Common myeloid progenitor, CD34-positive (primary cell): ENCODE results near the gene NKAP.
"Not testable (repeated sequence)": the region's sequence is repeated elsewhere in the genome, so short reads cannot be mapped to it uniquely, and the experiment has no call there.

Experiments used
- CTCF ChIA-PET: fragments of 350-600 bp; sonication (Branson Sonifier 250); formaldehyde crosslinking; loops from one replicate; lab custom pipeline; 2021; ENCODE audit warnings: antibody characterized with exemption; lab: Charles Lee
- POLR2A ChIA-PET: fragments of 350-600 bp; sonication (Branson Sonifier 250); formaldehyde crosslinking; loops from one replicate; lab custom pipeline; 2021; ENCODE audit warnings: antibody characterized with exemption; lab: Charles Lee
- DNase-seq, 3 donors: peaks; one replicate each; pipeline versions ENCODE4 v3.0.0 to v3.0.0-alpha.2; 2013
- H3K27ac ChIP-seq, 2 experiments: 1 replicate in 1 of 2; 2 replicates in 1 of 2; pipeline ENCODE4 v1.7.0; 2013; ENCODE audit warnings: inconsistent platforms in 2 of 2, low read length in 2 of 2, mild to moderate bottlenecking in 2 of 2, low read depth in 1 of 2, moderate library complexity in 1 of 2; ENCODE audit not compliant: severe bottlenecking in 2 of 2, insufficient read depth in 1 of 2, poor library complexity in 1 of 2
- H3K27me3 ChIP-seq, 5 experiments: replicated peaks in 2 of 5; 1 replicate in 3 of 5; 2 replicates in 2 of 5; pipeline versions ENCODE4 v1.6.1 to v1.7.0; 2013; ENCODE audit warnings: low read length in 4 of 5, mild to moderate bottlenecking in 2 of 5, moderate library complexity in 2 of 5, inconsistent platforms in 1 of 5; ENCODE audit not compliant: insufficient read depth in 5 of 5, control insufficient read depth in 4 of 5
- H3K36me3 ChIP-seq, 4 experiments: 1 replicate in 2 of 4; 2 replicates in 2 of 4; pipeline versions ENCODE4 v1.6.1 to v1.7.0; 2013; ENCODE audit warnings: low read length in 3 of 4, control low read depth in 1 of 4, mild to moderate bottlenecking in 1 of 4; ENCODE audit not compliant: control insufficient read depth in 4 of 4, insufficient read depth in 4 of 4
- H3K4me1 ChIP-seq, 4 experiments: 1 replicate in 3 of 4; 2 replicates in 1 of 4; pipeline versions ENCODE4 v1.6.1 to v1.7.1; 2013; ENCODE audit warnings: low read length in 3 of 4, mild to moderate bottlenecking in 3 of 4, control low read depth in 1 of 4, inconsistent platforms in 1 of 4, moderate library complexity in 1 of 4; ENCODE audit not compliant: control insufficient read depth in 4 of 4, insufficient read depth in 4 of 4; ENCODE audit errors: control extremely low read depth in 1 of 4
- H3K4me3 ChIP-seq, 7 experiments: 1 replicate in 4 of 7; 2 replicates in 3 of 7; pipeline versions ENCODE4 v1.5.1 to v1.7.0; 2013; ENCODE audit warnings: mild to moderate bottlenecking in 7 of 7, low read length in 6 of 7, moderate library complexity in 6 of 7, inconsistent platforms in 2 of 7, low read depth in 2 of 7, control low read depth in 1 of 7; ENCODE audit not compliant: insufficient read depth in 4 of 7, control insufficient read depth in 1 of 7; ENCODE audit errors: extremely low read depth in 1 of 7
- H3K9me3 ChIP-seq, 5 experiments: 1 replicate in 4 of 5; 2 replicates in 1 of 5; pipeline versions ENCODE4 v1.6.1 to v1.7.1; 2013; ENCODE audit warnings: low read length in 4 of 5, mild to moderate bottlenecking in 2 of 5, inconsistent platforms in 1 of 5, low read depth in 1 of 5, moderate library complexity in 1 of 5; ENCODE audit not compliant: control insufficient read depth in 4 of 5, insufficient read depth in 2 of 5; ENCODE audit errors: control extremely low read depth in 1 of 5
- WGBS: methylation state at CpG from one replicate; pipeline ENCODE4 v1.1.5; 2013; ENCODE audit not compliant: insufficient coverage; 5-methylcytosine and 5-hydroxymethylcytosine counted together

Gene NKAP

GRCh38 chrX:119983494-119983893, 39.9 kb upstream of the NKAP start:
- no peak overlapping the region for H3K27ac ChIP-seq
- ChIA-PET CTCF (no interaction called here), POLR2A (no interaction called here)
- no peak overlapping the region for H3K4me3 ChIP-seq
- WGBS: no CpG with 5 or more reads among the region's 2 CpGs
- H3K4me1 ChIP-seq: no peaks in the 10 kb centered on the region
- H3K36me3 ChIP-seq: no peaks in the 10 kb centered on the region
- peaks cover 0 to 11% (median 5%) of the 10 kb centered on the region in 5 experiments for H3K27me3 ChIP-seq
- no peak for DNase-seq
- no peaks in the 10 kb centered on the region for H3K9me3 ChIP-seq

GRCh38 chrX:119982145-119982544, 38.6 kb upstream of the NKAP start:
- no peaks in the 10 kb centered on the region for H3K36me3 ChIP-seq
- H3K4me1 ChIP-seq: no peaks in the 10 kb centered on the region
- ChIA-PET CTCF (interaction anchor here (1.4 kb wide), 1 partner anchor 26 kb away, joined by 3 read pairs; no protein-coding TSS in a partner anchor), POLR2A (no interaction called here)
- H3K27me3 ChIP-seq: peaks cover 0 to 6% (median 3%) of the 10 kb centered on the region in 5 experiments
- WGBS: 71% methylated on average over 2 of the region's 3 CpGs
- no peaks in the 10 kb centered on the region for H3K9me3 ChIP-seq
- no peak overlapping the region for H3K27ac ChIP-seq
- no peak for DNase-seq
- H3K4me3 ChIP-seq: no peak overlapping the region

GRCh38 chrX:119981286-119982070, 37.9 kb upstream of the NKAP start:
- no peaks in the 10 kb centered on the region for H3K4me1 ChIP-seq
- H3K9me3 ChIP-seq: no peaks in the 10 kb centered on the region
- DNase-seq: peak in 2 of 3 donors; percentile 33 to 42
- no peak overlapping the region for H3K4me3 ChIP-seq
- ChIA-PET CTCF (interaction anchor here (0.9 to 1.5 kb wide), 5 partner anchors 10 to 232 kb away, joined by 3 to 5 read pairs (median 3); no protein-coding TSS in a partner anchor), POLR2A (no interaction called here)
- no peak overlapping the region for H3K27ac ChIP-seq
- no peaks in the 10 kb centered on the region for H3K36me3 ChIP-seq
- 36% methylated on average over 6 of the region's 15 CpGs for WGBS
- H3K27me3 ChIP-seq: peaks cover 0 to 6% (median 3%) of the 10 kb centered on the region in 5 experiments

- POLR2A ChIA-PET, H3K9me3 ChIP-seq, DNase-seq, H3K27ac ChIP-seq, H3K4me1 ChIP-seq, H3K4me3 ChIP-seq, H3K27me3 ChIP-seq, H3K36me3 ChIP-seq, CTCF ChIA-PET: not testable (repeated sequence)
- no CpG with 5 or more reads among the region's 4 CpGs for WGBS
Measured at GRCh38 chrX:119977172-119977571, 33.6 kb upstream of the NKAP start.

- DNase-seq: no peak
- Histone ChIP-seq H3K27me3 (peaks cover 0 to 3% (median 0%) of the 10 kb centered on the region in 5 experiments), H3K4me1 (no peaks in the 10 kb centered on the region), H3K27ac (no peak overlapping the region), H3K9me3 (no peaks in the 10 kb centered on the region), H3K36me3 (no peaks in the 10 kb centered on the region), H3K4me3 (no peak overlapping the region)
- POLR2A ChIA-PET: no interaction called here
- CTCF ChIA-PET: no interaction called here
- 63% methylated on average over 2 of the region's 5 CpGs for WGBS
Measured at GRCh38 chrX:119971184-119971583, 27.6 kb upstream of the NKAP start.

GRCh38 chrX:119970574-119970973, 27.0 kb upstream of the NKAP start:
- 94% methylated on average over 5 of the region's 6 CpGs for WGBS
- peaks cover 0 to 3% (median 0%) of the 10 kb centered on the region in 5 experiments for H3K27me3 ChIP-seq
- CTCF ChIA-PET: no interaction called here
- H3K27ac ChIP-seq: no peak overlapping the region
- POLR2A ChIA-PET: no interaction called here
- H3K4me1 ChIP-seq: no peaks in the 10 kb centered on the region
- H3K36me3 ChIP-seq: no peaks in the 10 kb centered on the region
- no peaks in the 10 kb centered on the region for H3K9me3 ChIP-seq
- no peak overlapping the region for H3K4me3 ChIP-seq
- DNase-seq: no peak

GRCh38 chrX:119966837-119967236, 23.3 kb upstream of the NKAP start:
- H3K27me3 ChIP-seq, CTCF ChIA-PET, H3K36me3 ChIP-seq, H3K4me1 ChIP-seq, H3K4me3 ChIP-seq, H3K27ac ChIP-seq, POLR2A ChIA-PET, H3K9me3 ChIP-seq, DNase-seq: not testable (repeated sequence)
- WGBS: no CpG with 5 or more reads among the region's 1 CpG
